Activated T-helper 1 cell treated with anti-CD3 and anti-CD28 coated beads, Interleukin-12 subunit alpha, Interleukin-12 subunit beta, Interleukin-2, Interleukin-4 antibody, amounts not matched to agents 30 ng/mL and 10 ng/mL and 1 ng/mL, durations not matched to agents 14 hours and 24 hours and 36 hours (primary cell): ENCODE results near the gene ASIC2. TPM values are rescaled to one million over a fixed set of nuclear protein-coding genes. Genes with fewer than 3 reads are reported as not detected.
A peak's percentile ranks its signal among the peaks of the same experiment; 100 is the strongest.

Source experiments
- DNase-seq: peaks from one replicate; pipeline ENCODE4 v3.0.0; 2021; ENCODE audit warnings: low spot score
- H3K27ac Mint-ChIP-seq: one replicate; pipeline ENCODE4 v1.8.0; 2021; ENCODE audit warnings: mild to moderate bottlenecking, mixed read lengths
- H3K27me3 Mint-ChIP-seq: one replicate; pipeline ENCODE4 v1.8.0; 2022; ENCODE audit warnings: mild to moderate bottlenecking, moderate library complexity, mixed read lengths; ENCODE audit not compliant: insufficient read depth
- H3K36me3 Mint-ChIP-seq: one replicate; pipeline ENCODE4 v1.8.0; 2021; ENCODE audit warnings: low read depth, mixed read lengths
- H3K4me1 Mint-ChIP-seq: one replicate; pipeline ENCODE4 v1.8.0; 2021; ENCODE audit warnings: low read depth, mixed read lengths
- H3K4me3 Mint-ChIP-seq: one replicate; pipeline ENCODE4 v1.8.0; 2021; ENCODE audit warnings: mild to moderate bottlenecking, moderate library complexity, mixed read lengths
- H3K9me3 Mint-ChIP-seq: one replicate; pipeline ENCODE4 v1.8.0; 2021; ENCODE audit warnings: mixed read lengths
- intact Hi-C: fragments of 100-400 bp; cut with micrococcal nuclease; formaldehyde crosslinking; loops from one replicate; pipeline ENCODE4 v1.15.1; 2024
- total RNA-seq: library from RNA; stranded (reverse); gene quantifications from 2 replicates; pipeline ENCODE4 v1.2.3, GENCODE V29; 2022

Gene ASIC2
- total RNA-seq, 1 donor from 2014 or later = not detected

DNA sequence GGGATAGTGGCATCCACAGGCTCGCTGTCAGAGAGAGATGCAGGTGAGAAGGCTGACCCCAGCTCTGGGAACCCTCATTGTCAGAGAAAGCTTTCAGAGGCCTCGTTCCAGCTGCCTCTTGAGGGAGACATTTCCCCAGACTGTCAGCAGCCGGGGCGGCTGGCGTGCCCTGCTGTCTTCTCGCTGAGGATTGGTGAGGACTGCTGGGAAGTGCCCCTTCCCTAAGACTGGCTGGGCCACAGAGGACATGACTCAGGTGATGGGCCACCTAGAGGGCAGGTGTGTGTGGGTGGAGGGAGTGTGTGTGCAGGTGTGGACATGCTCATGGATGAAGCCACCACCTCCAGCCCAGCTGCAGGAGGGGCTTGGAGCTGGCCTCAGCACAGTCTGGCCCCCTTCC lies 276.2 kb downstream of the ASIC2 start:
- no peak for DNase-seq
- Mint-ChIP-seq H3K4me1 (no peaks in the 10 kb centered on the region), H3K27ac (no peak overlapping the region), H3K4me3 (no peak overlapping the region), H3K27me3 (peaks cover 6% of the 10 kb centered on the region), H3K9me3 (no peaks in the 10 kb centered on the region), H3K36me3 (no peaks in the 10 kb centered on the region)
- intact Hi-C loops = no loop called here

DNA sequence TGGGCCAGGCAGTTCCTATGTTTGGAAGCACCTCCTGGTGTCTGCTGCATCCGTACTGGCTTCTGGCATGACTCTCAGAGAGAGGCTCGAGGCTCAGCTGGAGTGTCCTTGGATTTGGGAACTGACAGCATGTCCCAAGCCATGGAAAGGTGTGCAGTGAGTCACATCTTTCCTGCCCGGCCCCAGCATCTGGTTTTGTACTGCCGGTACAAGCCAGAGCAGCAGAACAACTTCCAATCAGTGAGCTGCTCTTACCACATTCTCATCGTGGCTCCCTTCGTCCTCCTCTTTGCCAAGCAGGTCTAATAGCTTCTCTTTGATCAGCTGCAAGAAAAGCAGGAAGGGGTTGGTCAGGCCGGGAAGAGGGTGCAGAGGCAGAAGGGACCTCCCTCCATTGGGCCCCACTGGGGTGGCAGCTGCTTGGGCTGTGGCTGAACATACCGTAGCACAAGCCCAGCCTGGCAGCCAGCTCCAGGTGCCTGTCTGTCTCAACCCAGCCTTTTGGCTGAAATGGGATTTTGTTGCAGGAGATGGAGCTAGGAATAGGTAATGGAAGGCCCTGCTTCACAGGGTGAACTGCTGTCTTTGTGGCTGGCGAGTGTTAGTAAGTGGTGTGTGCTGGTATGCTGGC lies 277.3 kb downstream of the ASIC2 start:
- intact Hi-C loops = no loop called here
- H3K4me3 Mint-ChIP-seq = no peak overlapping the region
- H3K4me1 Mint-ChIP-seq = no peaks in the 10 kb centered on the region
- H3K27ac Mint-ChIP-seq = no peak overlapping the region
- DNase-seq = no peak
- H3K9me3 Mint-ChIP-seq = no peaks in the 10 kb centered on the region
- no peaks in the 10 kb centered on the region for H3K36me3 Mint-ChIP-seq
- H3K27me3 Mint-ChIP-seq = peaks cover 7% of the 10 kb centered on the region

DNA sequence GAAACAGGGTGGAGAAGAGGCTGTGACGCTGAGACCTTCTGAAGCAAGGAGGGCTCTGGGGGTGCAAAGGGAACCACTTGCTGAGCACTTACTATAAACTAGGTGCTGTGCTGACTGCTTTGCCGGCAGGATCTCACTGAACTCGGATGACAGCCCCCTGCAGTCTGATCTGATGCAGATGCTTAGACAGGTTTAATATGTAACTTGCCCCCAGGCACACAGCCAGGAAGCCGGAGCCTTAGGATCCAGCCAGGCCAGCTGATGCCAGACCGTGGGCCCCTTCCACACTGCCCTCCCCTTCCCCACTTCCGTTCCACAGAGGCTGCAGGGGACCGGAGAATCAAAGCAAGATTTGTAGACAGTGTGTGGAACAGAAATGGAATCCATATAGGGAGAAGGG lies 278.3 kb downstream of the ASIC2 start:
- no peaks in the 10 kb centered on the region for H3K36me3 Mint-ChIP-seq
- intact Hi-C loops = no loop called here
- no peak for DNase-seq
- peaks cover 7% of the 10 kb centered on the region for H3K27me3 Mint-ChIP-seq
- no peaks in the 10 kb centered on the region for H3K9me3 Mint-ChIP-seq
- H3K27ac Mint-ChIP-seq = no peak overlapping the region
- no peaks in the 10 kb centered on the region for H3K4me1 Mint-ChIP-seq
- no peak overlapping the region for H3K4me3 Mint-ChIP-seq

DNA sequence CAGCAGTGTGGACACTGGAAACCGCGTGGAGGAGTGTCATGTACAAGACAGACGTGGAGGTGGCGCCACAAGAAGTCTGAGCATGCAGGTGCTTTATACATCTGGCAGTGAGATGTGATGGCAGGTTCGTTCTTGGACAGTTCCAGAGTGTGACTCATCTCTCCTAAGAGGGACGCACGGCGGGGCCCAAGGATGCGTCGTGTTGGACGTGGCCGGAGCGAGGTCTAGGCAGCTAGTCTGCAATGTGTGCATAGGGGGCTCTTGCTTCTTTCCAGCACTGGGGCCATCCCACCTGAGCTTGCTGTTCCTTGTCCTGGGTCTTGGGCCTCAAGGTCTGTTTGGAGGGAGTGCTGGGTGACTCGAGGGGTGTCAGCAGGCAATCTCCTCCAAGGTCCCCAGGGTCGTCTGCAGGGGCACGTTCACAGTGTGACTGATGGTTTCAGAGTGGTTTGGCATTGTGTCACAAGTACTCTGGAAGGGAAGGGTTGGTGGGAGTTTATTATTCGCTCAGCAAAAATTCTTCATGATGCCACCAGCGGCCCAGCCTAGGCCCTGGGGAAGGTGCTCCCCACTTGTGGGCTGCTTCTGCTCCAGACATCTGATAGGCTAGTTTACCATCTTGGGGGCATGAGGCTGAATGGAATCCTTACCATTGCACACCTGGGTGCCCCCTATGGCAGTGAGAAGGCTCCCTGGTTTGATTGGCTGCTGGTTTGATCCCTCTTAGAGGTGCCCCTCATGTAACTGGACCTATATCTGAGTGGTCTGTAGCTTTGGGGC lies 279.3 kb downstream of the ASIC2 start:
- Mint-ChIP-seq H3K4me3 (no peak overlapping the region), H3K27me3 (peaks cover 5% of the 10 kb centered on the region), H3K9me3 (no peaks in the 10 kb centered on the region)

DNA sequence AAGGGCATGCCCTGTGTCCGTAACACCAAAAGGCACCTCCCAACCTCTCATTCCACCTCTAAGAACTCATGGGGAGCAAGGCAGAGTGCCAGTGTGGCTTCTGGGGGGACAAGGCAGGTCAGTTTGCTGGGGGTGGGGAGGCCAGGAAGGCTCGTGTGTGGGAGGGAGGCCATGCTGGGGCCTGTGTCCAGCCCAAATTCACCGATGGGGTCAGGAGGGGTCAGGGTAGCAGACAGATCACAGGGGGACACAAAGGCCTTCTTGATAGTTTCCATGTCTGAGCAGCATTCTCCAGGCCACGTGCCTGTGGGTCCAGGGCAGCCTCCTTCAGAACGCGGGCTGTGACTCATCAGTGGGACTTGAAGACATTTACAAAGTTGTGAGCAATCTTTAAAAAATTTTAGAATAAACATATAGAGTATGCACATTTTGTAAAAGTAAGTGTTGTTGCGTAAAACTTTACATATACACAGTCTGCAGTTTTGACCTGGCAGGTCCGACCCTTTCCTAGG lies 280.5 kb downstream of the ASIC2 start:
- Mint-ChIP-seq H3K27ac (no peak overlapping the region), H3K36me3 (no peaks in the 10 kb centered on the region), H3K4me3 (no peak overlapping the region), H3K9me3 (no peaks in the 10 kb centered on the region), H3K27me3 (peaks cover 9% of the 10 kb centered on the region), H3K4me1 (no peaks in the 10 kb centered on the region)
- DNase-seq = no peak
- intact Hi-C loops = no loop called here

More for the DNA sequence above, 279.3 kb downstream of the ASIC2 start:
- intact Hi-C loops = no loop called here
- Mint-ChIP-seq H3K36me3 (no peaks in the 10 kb centered on the region), H3K27ac (no peak overlapping the region), H3K4me1 (no peaks in the 10 kb centered on the region)
- no peak for DNase-seq

DNA sequence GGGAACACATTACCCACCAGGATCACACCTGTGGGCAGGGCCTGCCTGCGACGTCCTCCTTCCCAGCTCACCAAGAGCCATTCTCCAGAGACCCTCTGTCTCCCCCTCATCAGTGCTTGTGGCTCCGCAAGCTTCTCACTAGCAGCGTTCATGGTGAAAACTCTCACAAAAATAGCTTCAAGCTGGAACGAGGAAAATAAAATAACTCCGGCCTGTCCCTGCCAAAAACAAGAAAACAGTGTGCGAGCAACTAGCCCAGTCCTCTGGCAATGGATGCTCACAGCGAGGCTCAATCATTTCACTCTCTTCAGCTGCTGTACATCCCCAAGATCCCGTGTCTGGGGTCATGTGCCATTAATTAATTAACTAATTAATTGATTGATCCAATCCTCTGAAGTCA lies 283.5 kb downstream of the ASIC2 start:
- intact Hi-C loops = no loop called here
- H3K27me3 Mint-ChIP-seq = peaks cover 9% of the 10 kb centered on the region
- no peaks in the 10 kb centered on the region for H3K36me3 Mint-ChIP-seq
- no peak overlapping the region for H3K4me3 Mint-ChIP-seq
- H3K27ac Mint-ChIP-seq = no peak overlapping the region
- H3K4me1 Mint-ChIP-seq = no peaks in the 10 kb centered on the region
- DNase-seq = no peak
- no peaks in the 10 kb centered on the region for H3K9me3 Mint-ChIP-seq

DNA sequence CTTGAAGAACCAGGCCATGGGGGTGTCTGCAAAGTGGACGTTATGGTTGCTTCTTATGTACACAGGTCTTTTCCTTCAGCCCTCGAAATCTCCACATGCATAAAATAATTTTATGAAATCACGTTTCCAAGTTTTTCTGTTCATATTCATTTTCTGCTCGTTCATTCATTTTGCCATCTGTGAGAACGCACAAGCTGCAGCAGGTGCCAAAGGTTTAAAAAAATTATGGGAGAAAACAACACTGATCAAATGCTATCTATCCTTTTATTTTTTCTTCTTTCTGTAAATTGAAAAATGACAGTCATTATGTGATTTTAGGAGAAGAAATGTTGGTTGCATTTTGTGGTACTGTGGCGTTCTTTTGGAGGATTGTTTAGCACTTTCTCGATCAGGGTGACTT lies 285.9 kb downstream of the ASIC2 start:
- Mint-ChIP-seq H3K4me1 (no peaks in the 10 kb centered on the region), H3K27ac (no peak overlapping the region), H3K4me3 (no peak overlapping the region), H3K27me3 (peaks cover 14% of the 10 kb centered on the region), H3K9me3 (no peaks in the 10 kb centered on the region), H3K36me3 (no peaks in the 10 kb centered on the region)
- DNase-seq = no peak
- intact Hi-C loops = no loop called here

DNA sequence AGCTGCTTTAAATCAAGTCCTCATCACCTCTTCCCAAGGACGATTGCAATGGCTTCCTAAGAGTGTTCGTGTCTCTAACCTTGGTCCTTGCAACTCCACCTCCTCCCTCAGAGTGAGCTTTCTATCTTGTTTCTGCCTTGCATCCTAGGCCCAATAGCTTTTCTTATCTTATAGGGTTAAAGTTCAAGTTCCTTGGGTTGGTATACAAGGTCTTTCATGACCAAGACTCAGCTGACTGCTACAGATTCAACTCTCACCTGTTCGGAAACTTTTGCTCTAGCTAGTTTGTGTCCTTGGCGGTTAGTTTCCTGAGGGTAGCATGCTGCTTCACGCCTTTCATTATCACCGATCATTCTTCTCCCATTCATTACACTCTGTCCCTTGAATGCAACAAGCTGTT lies 290.8 kb downstream of the ASIC2 start:
- no peak overlapping the region for H3K27ac Mint-ChIP-seq
- H3K4me3 Mint-ChIP-seq = no peak overlapping the region
- peaks cover 22% of the 10 kb centered on the region for H3K27me3 Mint-ChIP-seq
- no peaks in the 10 kb centered on the region for H3K9me3 Mint-ChIP-seq
- intact Hi-C loops = no loop called here
- no peaks in the 10 kb centered on the region for H3K36me3 Mint-ChIP-seq
- no peaks in the 10 kb centered on the region for H3K4me1 Mint-ChIP-seq
- no peak for DNase-seq

DNA sequence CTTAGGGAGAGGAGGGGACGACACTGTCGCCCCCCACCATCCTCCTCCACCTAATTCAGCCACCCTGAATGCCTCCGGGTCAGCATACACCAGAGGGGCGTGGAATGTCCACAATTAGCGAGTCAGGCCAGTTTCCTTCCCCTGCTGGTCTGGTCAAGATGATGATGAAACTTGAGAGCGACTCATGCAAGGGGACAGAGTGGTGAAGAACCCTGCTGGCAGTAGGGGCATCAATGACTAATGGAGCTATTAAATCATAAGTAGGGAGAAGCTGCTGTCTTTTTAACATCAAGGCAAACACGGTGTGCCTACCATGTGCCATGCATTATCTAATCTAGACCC lies 294.2 kb downstream of the ASIC2 start:
- Mint-ChIP-seq H3K36me3 (no peaks in the 10 kb centered on the region), H3K4me1 (no peaks in the 10 kb centered on the region), H3K9me3 (no peaks in the 10 kb centered on the region), H3K27ac (no peak overlapping the region), H3K4me3 (no peak overlapping the region), H3K27me3 (peaks cover 23% of the 10 kb centered on the region)
- intact Hi-C loops = loop anchor here (1.0 to 2.0 kb wide), 2 partner anchors 58 to 216 kb away; no protein-coding TSS in a partner anchor
- no peak for DNase-seq

DNA sequence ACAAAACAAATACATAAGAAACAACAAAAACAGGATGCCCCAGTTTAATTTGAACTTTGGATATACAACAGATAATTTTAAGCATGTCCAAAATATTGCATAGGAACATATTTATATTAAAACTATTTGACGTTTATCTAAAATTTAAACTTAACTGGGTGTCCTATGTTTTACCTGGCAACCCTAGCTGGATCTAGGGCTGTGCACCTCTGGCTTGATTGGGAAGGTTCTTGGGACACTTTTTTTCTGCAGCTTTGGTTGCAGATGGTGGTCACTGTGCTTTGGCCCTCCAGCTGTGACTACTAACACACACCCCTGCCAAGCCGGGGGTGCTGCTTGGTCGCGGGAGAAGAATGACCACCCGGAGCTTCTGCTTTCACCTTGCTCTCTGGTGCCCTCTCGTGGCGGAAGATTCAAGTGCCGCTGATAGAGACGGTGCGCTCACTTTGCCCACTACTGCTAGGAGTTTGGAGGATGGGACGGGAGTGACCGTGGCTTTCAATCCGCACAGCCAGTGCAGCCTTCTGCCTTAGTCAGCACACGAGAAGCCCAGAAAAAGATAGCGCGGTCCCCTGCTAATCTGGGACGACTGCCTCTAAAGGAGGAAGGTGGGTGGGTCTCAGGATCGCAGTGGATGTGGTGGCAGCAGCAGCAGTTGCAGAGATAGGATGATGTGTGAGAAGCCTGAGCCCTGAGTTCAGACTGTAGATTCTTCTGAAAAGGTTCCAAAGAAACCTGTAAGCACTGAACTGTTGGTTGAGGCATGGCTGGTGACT lies 294.8 kb downstream of the ASIC2 start:
- H3K4me1 Mint-ChIP-seq = no peaks in the 10 kb centered on the region
- H3K36me3 Mint-ChIP-seq = no peaks in the 10 kb centered on the region
- H3K27me3 Mint-ChIP-seq = peaks cover 23% of the 10 kb centered on the region
- DNase-seq = peak; percentile 49
- no peak overlapping the region for H3K4me3 Mint-ChIP-seq
- no peak overlapping the region for H3K27ac Mint-ChIP-seq
- intact Hi-C loops = loop anchor here (1.0 to 2.0 kb wide), 2 partner anchors 57 to 215 kb away; no protein-coding TSS in a partner anchor
- no peaks in the 10 kb centered on the region for H3K9me3 Mint-ChIP-seq

DNA sequence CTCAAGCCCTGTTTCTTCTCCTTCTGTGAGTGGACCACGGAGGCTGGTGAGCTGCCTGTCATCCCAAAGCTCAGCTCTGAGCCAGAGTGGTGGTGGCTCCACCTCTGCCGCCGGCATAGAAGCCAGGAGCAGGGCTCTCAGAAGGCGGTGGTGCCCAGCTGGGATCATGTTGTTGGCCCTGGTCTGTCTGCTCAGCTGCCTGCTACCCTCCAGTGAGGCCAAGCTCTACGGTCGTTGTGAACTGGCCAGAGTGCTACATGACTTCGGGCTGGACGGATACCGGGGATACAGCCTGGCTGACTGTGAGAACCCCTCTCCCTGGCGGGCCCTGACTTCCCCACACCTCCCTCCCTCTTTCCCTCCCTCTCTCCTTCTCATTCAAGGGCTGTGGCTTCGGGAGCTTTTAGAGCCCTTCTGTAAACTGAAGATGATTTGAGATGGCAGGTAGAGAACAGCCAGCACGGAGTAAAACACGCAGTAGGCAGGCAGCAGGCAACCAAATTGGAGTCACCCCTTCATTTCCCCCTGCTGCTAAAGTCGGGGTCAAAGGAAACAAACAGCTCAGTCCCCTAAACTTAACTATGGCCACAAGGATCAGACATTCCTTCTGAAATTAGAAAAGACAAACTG lies 297.6 kb downstream of the ASIC2 start:
- no peaks in the 10 kb centered on the region for H3K36me3 Mint-ChIP-seq
- H3K27me3 Mint-ChIP-seq = peaks cover 15% of the 10 kb centered on the region
- no peaks in the 10 kb centered on the region for H3K4me1 Mint-ChIP-seq
- DNase-seq = no peak
- no peak overlapping the region for H3K27ac Mint-ChIP-seq
- H3K9me3 Mint-ChIP-seq = no peaks in the 10 kb centered on the region
- no peak overlapping the region for H3K4me3 Mint-ChIP-seq
- intact Hi-C loops = no loop called here

DNA sequence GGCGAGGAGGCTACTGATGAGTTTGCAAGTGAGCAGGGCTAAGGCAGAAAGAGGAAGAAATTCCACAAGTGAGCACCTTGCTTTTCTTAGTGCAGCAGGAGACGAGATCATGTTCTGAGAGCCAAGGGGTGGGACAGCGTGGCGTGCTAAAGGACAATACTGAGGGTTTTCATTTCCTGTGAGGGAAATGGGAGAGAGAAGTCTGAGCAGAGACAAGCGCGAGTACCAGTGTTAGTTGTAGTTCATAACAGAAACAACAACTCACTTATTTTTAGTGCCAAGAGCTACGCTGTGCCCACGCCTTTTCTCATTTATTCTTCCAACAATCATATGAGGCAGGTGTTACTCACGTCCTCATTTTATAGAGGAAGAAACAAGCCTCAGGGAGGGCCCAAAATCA lies 299.1 kb downstream of the ASIC2 start:
- no peaks in the 10 kb centered on the region for H3K36me3 Mint-ChIP-seq
- H3K4me1 Mint-ChIP-seq = no peaks in the 10 kb centered on the region
- no peak overlapping the region for H3K27ac Mint-ChIP-seq
- intact Hi-C loops = no loop called here
- H3K9me3 Mint-ChIP-seq = no peaks in the 10 kb centered on the region
- DNase-seq = no peak
- H3K4me3 Mint-ChIP-seq = no peak overlapping the region
- peaks cover 6% of the 10 kb centered on the region for H3K27me3 Mint-ChIP-seq
